ENCODE results near the gene AIF1.

DNA sequence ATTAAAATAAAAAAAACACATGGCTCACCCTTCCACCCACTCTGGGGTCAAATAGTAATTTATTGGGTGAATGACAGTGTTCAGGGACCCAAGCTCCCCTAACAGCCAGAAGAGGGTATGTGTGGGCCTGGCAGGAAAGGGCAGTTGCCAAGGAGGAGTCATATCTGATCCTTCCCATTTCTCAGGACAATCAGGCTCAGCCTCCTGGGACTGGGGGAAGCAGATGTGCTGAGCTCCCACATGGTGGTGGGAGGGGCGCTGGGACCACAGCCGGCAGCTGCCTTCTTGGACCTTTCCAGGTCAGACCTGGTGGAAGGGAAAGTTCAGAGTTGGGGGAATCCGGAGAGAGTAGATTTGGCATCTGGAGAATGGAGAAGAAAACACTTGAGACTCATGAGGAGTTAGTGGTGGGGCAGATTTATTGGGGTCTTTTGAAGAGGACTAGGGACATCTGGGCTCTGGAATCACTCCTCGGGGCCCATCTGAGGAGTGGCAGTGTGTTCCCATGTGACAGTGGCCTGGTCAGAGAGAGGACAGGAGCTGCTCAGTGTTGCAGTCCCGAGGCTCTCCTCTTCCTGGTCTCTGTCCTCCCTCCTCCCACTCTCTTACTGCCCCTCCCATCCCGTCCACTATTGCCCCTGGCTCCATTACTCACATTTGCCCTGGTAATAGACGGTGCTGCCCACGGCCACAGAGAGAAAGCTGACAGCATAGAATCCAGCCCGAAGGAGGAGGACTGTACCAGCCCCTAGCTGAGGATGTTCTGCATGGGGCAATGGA, 26.0 kb upstream of the AIF1 start:
- TF ChIP-seq, protein P1, sequence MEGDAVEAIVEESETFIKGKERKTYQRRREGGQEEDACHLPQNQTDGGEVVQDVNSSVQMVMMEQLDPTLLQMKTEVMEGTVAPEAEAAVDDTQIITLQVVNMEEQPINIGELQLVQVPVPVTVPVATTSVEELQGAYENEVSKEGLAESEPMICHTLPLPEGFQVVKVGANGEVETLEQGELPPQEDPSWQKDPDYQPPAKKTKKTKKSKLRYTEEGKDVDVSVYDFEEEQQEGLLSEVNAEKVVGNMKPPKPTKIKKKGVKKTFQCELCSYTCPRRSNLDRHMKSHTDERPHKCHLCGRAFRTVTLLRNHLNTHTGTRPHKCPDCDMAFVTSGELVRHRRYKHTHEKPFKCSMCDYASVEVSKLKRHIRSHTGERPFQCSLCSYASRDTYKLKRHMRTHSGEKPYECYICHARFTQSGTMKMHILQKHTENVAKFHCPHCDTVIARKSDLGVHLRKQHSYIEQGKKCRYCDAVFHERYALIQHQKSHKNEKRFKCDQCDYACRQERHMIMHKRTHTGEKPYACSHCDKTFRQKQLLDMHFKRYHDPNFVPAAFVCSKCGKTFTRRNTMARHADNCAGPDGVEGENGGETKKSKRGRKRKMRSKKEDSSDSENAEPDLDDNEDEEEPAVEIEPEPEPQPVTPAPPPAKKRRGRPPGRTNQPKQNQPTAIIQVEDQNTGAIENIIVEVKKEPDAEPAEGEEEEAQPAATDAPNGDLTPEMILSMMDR (IDR thresholded peaks at IDR 0.05; ENCODE audit: low read length): no peak
- TF ChIP-seq EZH2phosphoT487 (IDR thresholded peaks at IDR 0.05; ENCODE audit: low read length): no peak

Data from MM.1S (cell line).